HepG2 (cell line): ENCODE results near the gene RNASE8. TPM values are rescaled to one million over a fixed set of nuclear protein-coding genes. Genes with fewer than 3 reads are reported as not detected.

Source experiments
- ATM ChIP-seq: fragments of 450-650 bp; IDR thresholded peaks from 2 replicates; pipeline ENCODE4 v1.7.1; 2017; ENCODE audit warnings: mild to moderate bottlenecking, borderline replicate concordance
- BCL6 ChIP-seq: IDR thresholded peaks from 2 replicates; pipeline ENCODE4 v1.6.1; 2016; ENCODE audit warnings: missing genetic modification reagents, missing compliant biosample characterization
- BRCA1 ChIP-seq: sonication (generic); formaldehyde crosslinking; IDR thresholded peaks from 2 replicates; pipeline ENCODE4 v1.4.0; 2020; ENCODE audit warnings: missing genetic modification reagents
- CENPT ChIP-seq: sonication (generic); formaldehyde crosslinking; IDR thresholded peaks from 2 replicates; pipeline ENCODE4 v1.8.0; 2022; ENCODE audit warnings: low read depth, mild to moderate bottlenecking, moderate library complexity, missing genetic modification reagents
- DPF2 ChIP-seq: sonication (generic); formaldehyde crosslinking; IDR thresholded peaks from 2 replicates; pipeline ENCODE4 v1.4.0; 2020; ENCODE audit warnings: mild to moderate bottlenecking, low read depth, missing genetic modification reagents, borderline replicate concordance
- FOXP1 ChIP-seq, 2 experiments: fragments of 450-650 bp in 1 of 2; IDR thresholded peaks; 2 replicates each; pipeline ENCODE4 v1.6.1; 2017 to 2018; ENCODE audit warnings: antibody characterized with exemption in 1 of 2
- HIVEP1 ChIP-seq: sonication (generic); formaldehyde crosslinking; IDR thresholded peaks from 2 replicates; pipeline ENCODE4 v1.4.0; 2020; ENCODE audit warnings: mild to moderate bottlenecking, missing genetic modification reagents
- KDM2A ChIP-seq: sonication (generic); formaldehyde crosslinking; IDR thresholded peaks from 2 replicates; pipeline ENCODE4 v1.4.0; 2020; ENCODE audit warnings: low read depth, missing genetic modification reagents, borderline replicate concordance
- NFYC ChIP-seq: IDR thresholded peaks from 2 replicates; pipeline ENCODE4 v1.6.1; 2016; ENCODE audit warnings: missing genetic modification reagents, missing compliant biosample characterization
- NR2F6 ChIP-seq, 2 experiments: IDR thresholded peaks; 2 replicates each; pipeline ENCODE4 v1.6.1; 2016; ENCODE audit warnings: antibody characterized with exemption in 1 of 2, mild to moderate bottlenecking in 1 of 2
- NR3C1 ChIP-seq: sonication (generic); formaldehyde crosslinking; IDR thresholded peaks from 2 replicates; pipeline ENCODE4 v1.4.0; 2020; ENCODE audit warnings: missing genetic modification reagents
- RBM22 ChIP-seq: fragments of 200-400 bp; formaldehyde crosslinking; optimal IDR thresholded peaks from 2 replicates; pipeline ENCODE3; 2017; ENCODE audit warnings: mild to moderate bottlenecking, low read length, moderate library complexity
- SMYD3 ChIP-seq: sonication (generic); formaldehyde crosslinking; IDR thresholded peaks from 2 replicates; pipeline ENCODE4 v1.8.1; 2023; ENCODE audit warnings: mild to moderate bottlenecking, missing genetic modification reagents
- SNAPC5 ChIP-seq: sonication (generic); formaldehyde crosslinking; IDR thresholded peaks from 2 replicates; pipeline ENCODE4 v1.8.1; 2023; ENCODE audit warnings: mild to moderate bottlenecking, missing genetic modification reagents, borderline replicate concordance
- ZBTB38 ChIP-seq: sonication (generic); formaldehyde crosslinking; IDR thresholded peaks from 2 replicates; pipeline ENCODE4 v1.5.1; 2020; ENCODE audit warnings: mild to moderate bottlenecking, missing genetic modification reagents
- ZFAT ChIP-seq: sonication (generic); formaldehyde crosslinking; conservative IDR thresholded peaks from 2 replicates; pipeline ENCODE4 v1.8.1; 2023; ENCODE audit warnings: missing genetic modification reagents, inconsistent platforms
- ZFYVE20 ChIP-seq: sonication (generic); formaldehyde crosslinking; IDR thresholded peaks from 2 replicates; pipeline ENCODE4 v1.8.0; 2023; ENCODE audit warnings: low read depth, mild to moderate bottlenecking, moderate library complexity, missing genetic modification reagents, borderline replicate concordance
- ZNF224 ChIP-seq: sonication (generic); formaldehyde crosslinking; IDR thresholded peaks from 2 replicates; pipeline ENCODE4 v1.5.0; 2020; ENCODE audit warnings: mild to moderate bottlenecking, missing genetic modification reagents
- ZNF232 ChIP-seq: sonication (generic); formaldehyde crosslinking; IDR thresholded peaks from 2 replicates; pipeline ENCODE4 v1.4.0; 2020; ENCODE audit warnings: missing genetic modification reagents, borderline replicate concordance
- ZNF251 ChIP-seq: sonication (generic); formaldehyde crosslinking; IDR thresholded peaks from 2 replicates; pipeline ENCODE4 v1.9.0; 2021; ENCODE audit warnings: mild to moderate bottlenecking, missing genetic modification reagents
- ZNF446 ChIP-seq: sonication (generic); formaldehyde crosslinking; IDR thresholded peaks from 2 replicates; pipeline ENCODE4 v1.5.0; 2020; ENCODE audit warnings: mild to moderate bottlenecking, missing genetic modification reagents
- ZNF607 ChIP-seq: sonication (generic); formaldehyde crosslinking; IDR thresholded peaks from 2 replicates; pipeline ENCODE4 v1.5.1; 2020; ENCODE audit warnings: missing genetic modification reagents, mild to moderate bottlenecking, borderline replicate concordance
- ZNF614 ChIP-seq: IDR thresholded peaks from 2 replicates; pipeline ENCODE4 v1.6.1; 2018; ENCODE audit warnings: missing biosample characterization, missing genetic modification reagents, inconsistent platforms, borderline replicate concordance
- ZNF644 ChIP-seq: IDR thresholded peaks from 2 replicates; pipeline ENCODE4 v1.6.1; 2016; ENCODE audit warnings: low read depth
- ZNF75D ChIP-seq: sonication (generic); formaldehyde crosslinking; IDR thresholded peaks from 2 replicates; pipeline ENCODE4 v1.8.1; 2023; ENCODE audit warnings: missing genetic modification reagents, mild to moderate bottlenecking, borderline replicate concordance
- polyA plus RNA-seq, 8 experiments: library from polyadenylated mRNA; depleted of rRNA in 3 of 8; stranded (reverse) in 7 of 8; unstranded in 1 of 8; fragments of >200 nt; fragmentation: Illumina TruSeq in 4 of 8; extraction: Trizol in 4 of 8; gene quantifications; 2 replicates each; pipeline versions ENCODE4 v1.2.1 to v1.2.3, GENCODE V29; 2011 to 2016; ENCODE audit warnings: low read depth in 4 of 8, missing spikeins in 1 of 8, mixed read lengths in 1 of 8; ENCODE audit not compliant: insufficient read depth in 1 of 8
- total RNA-seq, 5 experiments: library from RNA; depleted of rRNA; stranded (reverse); fragments of >200 nt; fragmentation: Illumina TruSeq; extraction: Trizol; gene quantifications; 2 replicates each; pipeline ENCODE4 v1.2.3, GENCODE V29; 2016; ENCODE audit warnings: low read depth in 1 of 5
- TF ChIP-seq, protein P1 (sequence below): sonication (generic); formaldehyde crosslinking; IDR thresholded peaks from 2 replicates; pipeline ENCODE4 v1.5.0; 2020; ENCODE audit warnings: mild to moderate bottlenecking, missing genetic modification reagents
- TF ChIP-seq, protein P2 (sequence below): IDR thresholded peaks from 2 replicates; pipeline ENCODE4 v1.6.1; 2016
- TF ChIP-seq, protein P3 (sequence below): sonication (generic); formaldehyde crosslinking; IDR thresholded peaks from 2 replicates; pipeline ENCODE4 v1.8.1; 2022; ENCODE audit warnings: mild to moderate bottlenecking, missing genetic modification reagents

RNASE8 gene
- total and polyA plus RNA-seq, 2 of the 13 experiments (the other 11 are each of a cell fraction or from before 2014, with no cell fraction given) = not detected

GRCh38 chr14:21023817-21024584 lies 33.6 kb upstream of the RNASE8 start (continued):
- TF ChIP-seq, protein P1, sequence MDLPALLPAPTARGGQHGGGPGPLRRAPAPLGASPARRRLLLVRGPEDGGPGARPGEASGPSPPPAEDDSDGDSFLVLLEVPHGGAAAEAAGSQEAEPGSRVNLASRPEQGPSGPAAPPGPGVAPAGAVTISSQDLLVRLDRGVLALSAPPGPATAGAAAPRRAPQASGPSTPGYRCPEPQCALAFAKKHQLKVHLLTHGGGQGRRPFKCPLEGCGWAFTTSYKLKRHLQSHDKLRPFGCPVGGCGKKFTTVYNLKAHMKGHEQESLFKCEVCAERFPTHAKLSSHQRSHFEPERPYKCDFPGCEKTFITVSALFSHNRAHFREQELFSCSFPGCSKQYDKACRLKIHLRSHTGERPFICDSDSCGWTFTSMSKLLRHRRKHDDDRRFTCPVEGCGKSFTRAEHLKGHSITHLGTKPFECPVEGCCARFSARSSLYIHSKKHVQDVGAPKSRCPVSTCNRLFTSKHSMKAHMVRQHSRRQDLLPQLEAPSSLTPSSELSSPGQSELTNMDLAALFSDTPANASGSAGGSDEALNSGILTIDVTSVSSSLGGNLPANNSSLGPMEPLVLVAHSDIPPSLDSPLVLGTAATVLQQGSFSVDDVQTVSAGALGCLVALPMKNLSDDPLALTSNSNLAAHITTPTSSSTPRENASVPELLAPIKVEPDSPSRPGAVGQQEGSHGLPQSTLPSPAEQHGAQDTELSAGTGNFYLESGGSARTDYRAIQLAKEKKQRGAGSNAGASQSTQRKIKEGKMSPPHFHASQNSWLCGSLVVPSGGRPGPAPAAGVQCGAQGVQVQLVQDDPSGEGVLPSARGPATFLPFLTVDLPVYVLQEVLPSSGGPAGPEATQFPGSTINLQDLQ (CRISPR knock-in tag) = no peak
- TF ChIP-seq SNAPC5 (CRISPR knock-in tag) = no peak
- TF ChIP-seq SMYD3 (CRISPR knock-in tag) = no peak
- no peak for TF ChIP-seq ZFYVE20 (CRISPR knock-in tag)
- 0 out of 2 replicates have a peak, but pooled peaks have one; percentile 66 for TF ChIP-seq ZNF224 (CRISPR knock-in tag)
- TF ChIP-seq, protein P2, sequence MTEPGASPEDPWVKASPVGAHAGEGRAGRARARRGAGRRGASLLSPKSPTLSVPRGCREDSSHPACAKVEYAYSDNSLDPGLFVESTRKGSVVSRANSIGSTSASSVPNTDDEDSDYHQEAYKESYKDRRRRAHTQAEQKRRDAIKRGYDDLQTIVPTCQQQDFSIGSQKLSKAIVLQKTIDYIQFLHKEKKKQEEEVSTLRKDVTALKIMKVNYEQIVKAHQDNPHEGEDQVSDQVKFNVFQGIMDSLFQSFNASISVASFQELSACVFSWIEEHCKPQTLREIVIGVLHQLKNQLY = no peak
- no peak for TF ChIP-seq ZBTB38 (CRISPR knock-in tag)
- TF ChIP-seq BCL6 (CRISPR knock-in tag) = peak; percentile 62; the same call in 1 of the 2 replicates
- TF ChIP-seq RBM22 = no peak
- no peak for TF ChIP-seq ZNF644 (CRISPR knock-in tag)
- TF ChIP-seq NR3C1 (CRISPR knock-in tag) = no peak
- 0 out of 2 replicates have a peak, but pooled peaks have one; percentile 26 for TF ChIP-seq NFYC (CRISPR knock-in tag)
- TF ChIP-seq, protein P3, sequence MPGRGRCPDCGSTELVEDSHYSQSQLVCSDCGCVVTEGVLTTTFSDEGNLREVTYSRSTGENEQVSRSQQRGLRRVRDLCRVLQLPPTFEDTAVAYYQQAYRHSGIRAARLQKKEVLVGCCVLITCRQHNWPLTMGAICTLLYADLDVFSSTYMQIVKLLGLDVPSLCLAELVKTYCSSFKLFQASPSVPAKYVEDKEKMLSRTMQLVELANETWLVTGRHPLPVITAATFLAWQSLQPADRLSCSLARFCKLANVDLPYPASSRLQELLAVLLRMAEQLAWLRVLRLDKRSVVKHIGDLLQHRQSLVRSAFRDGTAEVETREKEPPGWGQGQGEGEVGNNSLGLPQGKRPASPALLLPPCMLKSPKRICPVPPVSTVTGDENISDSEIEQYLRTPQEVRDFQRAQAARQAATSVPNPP (CRISPR knock-in tag) = no peak
- TF ChIP-seq ZNF232 = no peak
- no peak for TF ChIP-seq BRCA1
- no peak for TF ChIP-seq ZNF75D
- TF ChIP-seq CENPT = no peak
- no peak for TF ChIP-seq HIVEP1 (CRISPR knock-in tag)
- no peak for TF ChIP-seq DPF2 (CRISPR knock-in tag)
- no peak for TF ChIP-seq FOXP1 (IDR thresholded peaks at IDR 0.05)
- TF ChIP-seq FOXP1 (CRISPR knock-in tag; IDR thresholded peaks at IDR 0.05) = no peak
- peak; percentile 75 for TF ChIP-seq NR2F6 (IDR thresholded peaks at IDR 0.05)
- peak; percentile 53 for TF ChIP-seq NR2F6 (CRISPR knock-in tag; IDR thresholded peaks at IDR 0.05)
- no peak for TF ChIP-seq ZNF251 (CRISPR knock-in tag)
- TF ChIP-seq ZNF607 (CRISPR knock-in tag) = no peak
- no peak for TF ChIP-seq ZFAT (CRISPR knock-in tag)
- no peak for TF ChIP-seq ATM
- no peak for TF ChIP-seq ZNF614 (CRISPR knock-in tag)
- TF ChIP-seq KDM2A (CRISPR knock-in tag) = no peak
- no peak for TF ChIP-seq ZNF446 (CRISPR knock-in tag)
